GM21723 (cell line): ENCODE data around the gene GOLGA6L7.
"Not testable (repeated sequence)": the region's sequence is repeated elsewhere in the genome, so short reads cannot be mapped to it uniquely, and the experiment has no call there.

Experiments used
- ATAC-seq: cut with Tn5 transposase; IDR thresholded peaks from one replicate; pipeline ENCODE4 v1.9.1; 2021; ENCODE audit warnings: mild to moderate bottlenecking, moderate library complexity; ENCODE audit not compliant: unreplicated experiment

GOLGA6L7 gene

DNA sequence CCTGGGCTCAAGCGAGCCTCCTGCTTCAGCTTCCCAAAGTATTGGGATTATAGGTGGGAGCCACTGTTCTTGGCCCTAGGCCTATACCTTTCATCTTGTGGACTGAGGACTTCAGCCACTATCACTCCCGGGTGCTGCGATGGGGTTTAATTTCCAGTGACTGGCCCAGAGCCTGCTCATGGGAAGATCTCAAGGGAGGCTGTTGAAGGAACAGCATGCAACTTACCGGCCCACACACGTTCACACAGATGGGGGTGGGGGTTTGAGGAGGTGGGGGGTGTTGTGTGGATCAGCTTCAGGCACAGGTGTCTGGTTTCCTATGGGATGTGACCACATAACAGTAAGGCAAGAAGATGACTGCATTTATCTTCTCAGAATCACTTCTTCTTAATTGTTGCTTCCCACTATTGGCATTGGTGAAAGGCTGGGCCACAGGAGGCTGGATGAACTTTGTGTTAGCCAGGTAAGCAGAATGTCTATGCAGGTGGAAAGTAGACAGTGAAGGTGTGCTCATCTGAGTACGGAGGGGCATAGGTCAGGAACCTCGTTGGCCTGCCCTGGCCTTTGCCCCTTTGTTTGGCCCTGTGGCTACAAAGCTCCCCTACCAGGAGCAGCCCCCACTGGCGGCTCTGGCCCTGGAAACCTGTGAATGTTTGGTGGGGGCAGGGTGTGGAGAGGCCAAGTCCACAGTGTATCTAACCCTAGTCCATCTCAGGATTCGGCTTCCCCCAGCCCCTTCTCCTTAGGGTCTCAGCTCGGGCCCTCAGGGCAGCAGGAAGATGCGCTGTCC lies 35.9 kb upstream of the GOLGA6L7 start:
- ATAC-seq, result no peak

DNA sequence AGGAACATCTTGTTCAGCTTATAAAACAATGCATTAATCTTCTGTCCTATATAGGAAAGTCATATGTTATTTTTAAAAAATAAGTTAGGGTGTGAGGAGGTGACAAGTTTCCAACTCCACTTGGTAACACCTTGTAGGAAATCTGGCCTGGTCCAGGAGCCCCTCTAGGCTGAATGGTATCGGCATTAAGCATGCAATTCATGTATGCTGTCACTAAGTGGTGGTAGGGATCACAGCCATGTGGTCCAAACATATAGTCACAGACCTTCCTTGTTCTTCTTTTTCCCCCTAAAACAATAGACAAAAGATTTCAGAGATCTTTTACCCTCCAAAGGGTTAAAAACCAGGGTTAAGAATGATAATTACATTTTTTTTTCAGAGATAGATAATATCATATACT lies 33.2 kb upstream of the GOLGA6L7 start:
- no peak for ATAC-seq

DNA sequence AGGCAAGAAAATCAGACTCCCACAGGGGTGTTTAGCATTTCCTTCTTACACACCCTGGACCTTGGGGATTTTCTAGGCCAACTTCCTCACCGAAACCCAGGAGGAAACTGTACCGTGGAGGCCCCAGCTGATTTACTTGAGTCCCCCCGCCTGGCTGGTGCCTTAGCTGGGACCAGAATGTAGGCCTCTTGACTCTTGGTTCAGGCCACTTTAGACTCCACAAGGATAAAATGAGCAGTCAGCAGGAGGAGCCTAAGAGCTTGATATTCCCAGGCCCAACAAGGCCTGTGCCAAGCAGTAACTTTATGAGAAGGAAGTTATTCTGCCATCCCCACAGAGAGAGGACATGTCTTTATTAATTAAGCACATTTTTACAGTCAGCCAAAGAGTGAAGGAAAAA lies 32.7 kb upstream of the GOLGA6L7 start:
- no peak for ATAC-seq

DNA sequence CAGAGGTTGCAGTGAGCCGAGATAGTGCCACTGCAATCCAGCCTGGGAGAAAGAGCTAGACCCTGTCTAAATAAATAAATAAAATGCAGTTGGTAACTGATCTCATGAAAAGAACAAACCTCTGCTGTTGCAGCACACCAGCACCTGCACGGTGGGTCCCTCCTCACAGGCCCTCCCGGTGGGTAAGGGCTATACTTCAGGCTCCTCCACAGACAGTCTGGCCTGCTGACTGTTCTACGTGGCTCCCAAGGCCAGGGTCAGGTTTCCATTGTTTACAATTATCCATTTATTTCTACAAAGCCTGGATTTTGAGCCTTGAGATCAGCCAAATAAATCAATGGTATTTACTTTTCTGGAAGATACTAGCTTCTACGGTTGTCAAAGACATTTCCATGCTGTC lies 32.2 kb upstream of the GOLGA6L7 start:
- no peak for ATAC-seq

DNA sequence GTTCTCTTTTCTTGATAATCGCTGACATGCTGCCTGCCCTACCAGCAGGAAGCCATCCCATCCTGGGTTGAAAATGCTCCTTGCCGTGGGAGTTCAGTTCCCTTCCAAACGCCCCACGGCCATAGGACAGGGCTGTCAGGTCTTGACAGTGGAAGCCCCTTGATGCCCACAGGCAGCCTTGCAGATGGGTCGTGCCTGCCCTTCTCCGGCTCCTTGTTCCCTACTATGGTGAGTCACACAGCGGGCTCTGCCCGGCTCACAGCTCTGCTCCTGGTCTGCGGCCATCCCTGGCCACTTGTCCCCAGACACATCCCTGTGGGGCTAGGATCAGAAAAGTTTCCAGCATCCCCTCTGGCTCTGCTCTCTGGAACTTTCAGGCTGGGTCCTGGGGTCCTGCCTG lies 31.1 kb upstream of the GOLGA6L7 start:
- ATAC-seq, result no peak

DNA sequence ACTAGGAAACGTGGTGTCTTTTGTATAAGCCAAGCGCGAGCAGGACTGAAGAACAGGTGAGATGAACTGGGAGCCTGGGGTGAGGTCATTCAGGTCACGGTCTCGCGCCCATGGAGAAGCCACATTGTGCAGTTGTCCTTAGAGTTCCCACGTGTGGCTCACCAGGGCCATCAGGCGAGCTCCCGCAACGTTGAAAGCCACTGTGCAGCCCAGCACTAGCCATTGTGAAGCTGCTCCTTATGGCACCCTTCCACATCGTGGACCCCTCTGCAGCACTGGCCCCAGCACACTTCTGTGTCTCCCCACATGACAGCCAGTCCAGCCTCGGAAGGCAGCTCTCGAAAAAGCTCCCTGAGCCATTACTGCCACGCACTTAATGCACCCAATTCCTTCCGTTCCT lies 29.8 kb upstream of the GOLGA6L7 start:
- no peak for ATAC-seq

DNA sequence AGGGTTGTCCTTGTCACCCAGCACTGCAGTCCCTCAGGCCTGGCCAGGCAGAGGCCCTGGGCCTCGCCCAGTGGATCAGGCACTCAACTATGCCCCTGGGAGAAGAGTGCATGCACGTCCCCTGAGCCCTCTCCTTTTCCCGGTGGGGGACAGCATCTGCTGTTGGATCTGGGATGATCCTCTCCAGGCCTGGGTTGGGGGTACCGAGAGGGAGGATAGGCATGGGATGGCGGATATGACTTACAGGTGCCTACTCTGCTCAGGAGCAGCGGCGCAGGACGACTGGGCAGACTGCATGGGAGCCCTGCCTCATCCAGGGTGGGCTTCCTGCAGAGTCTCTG lies 28.4 kb upstream of the GOLGA6L7 start:
- no peak for ATAC-seq

DNA sequence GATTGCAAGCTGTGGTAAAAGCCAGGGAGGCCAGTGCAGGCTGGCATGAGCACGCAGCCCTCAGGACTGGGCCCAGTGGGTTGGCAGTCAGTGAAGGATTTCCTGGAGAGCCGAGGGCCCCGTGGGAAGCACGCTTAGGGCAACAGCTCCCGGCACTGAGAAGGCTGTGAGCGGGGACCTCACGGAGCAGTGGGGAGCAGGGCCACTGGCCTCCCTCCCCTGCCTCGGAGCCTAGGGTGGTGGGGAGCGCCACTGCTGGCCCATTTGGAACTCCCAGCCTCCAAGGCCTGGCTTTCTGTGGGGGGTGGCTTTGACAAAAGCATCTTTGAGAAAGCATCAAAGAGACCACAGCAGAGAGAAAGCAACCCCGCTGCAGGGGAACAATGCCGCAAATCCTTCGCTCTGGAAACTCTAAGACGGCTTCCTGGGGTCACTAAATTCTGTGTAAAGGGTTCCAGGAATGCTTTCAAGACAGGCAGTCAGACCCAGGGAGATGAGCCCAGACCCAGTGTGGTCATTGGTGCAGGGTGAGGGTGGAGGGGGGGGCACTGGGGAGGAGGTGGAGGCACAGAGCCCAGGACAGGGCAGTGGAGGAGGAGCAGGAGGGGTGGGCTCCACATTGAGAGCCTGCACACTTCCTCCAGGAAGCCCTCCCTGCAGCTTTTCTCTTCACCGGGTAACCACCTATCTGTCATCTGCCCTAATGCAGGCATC lies 27.8 kb upstream of the GOLGA6L7 start:
- no peak for ATAC-seq

DNA sequence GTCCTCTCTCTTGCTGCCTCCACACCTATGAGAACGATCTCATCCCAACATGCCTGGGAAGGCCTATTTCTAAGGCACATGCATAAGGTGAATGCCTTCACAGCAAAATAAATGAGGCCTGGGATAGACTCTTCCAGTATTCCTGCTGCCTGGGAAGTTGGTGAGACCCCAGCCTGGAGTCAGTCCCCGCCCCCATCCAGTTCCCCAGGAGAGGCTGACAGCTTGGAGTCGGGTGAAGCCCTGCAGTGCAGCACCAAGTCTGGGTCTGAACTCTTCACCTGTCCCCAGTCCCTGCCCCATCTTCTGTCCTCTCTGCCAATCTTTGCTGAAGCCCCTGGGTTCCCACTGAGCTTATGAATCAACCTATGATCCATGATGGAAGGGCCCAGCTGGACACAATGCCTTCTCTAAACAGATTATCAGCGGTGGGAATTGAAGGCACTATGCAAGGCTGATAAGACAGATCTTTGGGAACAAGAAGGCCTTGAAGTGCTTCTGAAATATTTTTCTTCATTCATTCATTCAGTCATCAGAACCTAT lies 27.1 kb upstream of the GOLGA6L7 start:
- no peak for ATAC-seq

DNA sequence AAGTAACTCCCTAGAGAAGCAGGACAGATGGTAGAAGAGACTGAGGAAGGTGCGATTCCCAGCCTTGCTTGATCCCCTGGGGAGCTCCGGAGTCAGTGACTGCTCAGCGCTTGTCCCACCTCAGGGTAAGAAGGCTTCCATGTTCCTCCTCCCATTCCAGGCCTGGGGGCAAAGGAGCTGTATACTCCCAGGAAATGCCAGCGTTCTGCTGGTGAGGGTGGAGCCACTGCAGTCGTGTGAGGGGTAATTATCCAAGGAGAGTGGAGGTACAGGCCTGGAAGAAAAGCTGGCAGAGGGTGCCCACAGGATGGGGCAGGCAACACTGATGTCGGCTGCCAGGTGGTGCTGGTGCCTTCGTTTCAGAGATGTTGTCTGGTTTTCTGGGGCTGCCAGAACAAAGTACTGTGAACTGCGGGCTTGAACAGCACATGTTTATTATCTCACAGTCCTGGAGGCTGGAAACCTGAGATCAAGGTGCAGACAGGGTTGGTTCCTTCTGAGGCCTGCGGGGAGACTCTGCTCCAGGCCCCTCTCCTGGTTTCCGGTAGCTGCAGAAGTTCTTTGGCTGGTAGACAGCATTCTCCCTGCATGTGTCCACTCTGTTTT lies 25.2 kb upstream of the GOLGA6L7 start:
- ATAC-seq, result no peak

DNA sequence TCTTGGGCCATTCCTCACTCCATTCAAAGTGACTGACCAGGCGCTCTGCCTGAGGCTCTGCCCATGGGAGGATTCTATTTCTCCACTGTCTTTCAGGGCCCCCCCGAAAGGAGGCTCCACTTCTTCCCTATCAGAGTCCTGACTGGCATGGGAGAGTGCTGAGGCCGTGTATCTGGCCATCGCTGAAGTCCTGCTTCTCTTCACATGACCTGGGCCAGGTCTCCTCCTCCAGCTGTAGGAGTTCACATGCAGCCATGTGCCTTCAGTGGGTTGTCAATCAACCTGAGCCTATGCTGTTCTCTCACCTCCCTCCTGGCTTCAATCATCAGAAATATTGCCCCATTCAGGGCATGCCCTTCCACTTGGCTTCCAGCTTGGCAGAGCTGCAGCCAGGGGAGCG lies 24.6 kb upstream of the GOLGA6L7 start:
- ATAC-seq, result no peak

DNA sequence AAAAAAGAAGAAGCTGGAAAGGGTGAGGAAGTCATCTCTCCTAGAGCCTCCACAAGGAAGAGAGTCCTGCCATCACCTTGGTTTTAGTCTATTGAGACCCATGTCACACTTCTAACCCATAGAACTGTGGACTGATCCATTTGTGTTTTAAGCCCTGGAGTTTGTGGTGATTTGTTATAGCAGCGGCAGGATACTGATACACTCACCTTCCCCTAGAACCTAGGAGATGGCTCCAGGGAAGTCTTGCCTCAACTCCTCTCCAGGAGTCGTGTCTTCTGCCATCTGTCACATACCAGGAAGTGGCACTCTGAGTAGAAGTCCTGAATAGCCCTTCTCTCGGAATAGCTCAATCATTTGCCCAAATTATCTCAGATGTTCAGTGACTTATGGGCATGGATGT lies 22.7 kb upstream of the GOLGA6L7 start:
- ATAC-seq, result no peak

DNA sequence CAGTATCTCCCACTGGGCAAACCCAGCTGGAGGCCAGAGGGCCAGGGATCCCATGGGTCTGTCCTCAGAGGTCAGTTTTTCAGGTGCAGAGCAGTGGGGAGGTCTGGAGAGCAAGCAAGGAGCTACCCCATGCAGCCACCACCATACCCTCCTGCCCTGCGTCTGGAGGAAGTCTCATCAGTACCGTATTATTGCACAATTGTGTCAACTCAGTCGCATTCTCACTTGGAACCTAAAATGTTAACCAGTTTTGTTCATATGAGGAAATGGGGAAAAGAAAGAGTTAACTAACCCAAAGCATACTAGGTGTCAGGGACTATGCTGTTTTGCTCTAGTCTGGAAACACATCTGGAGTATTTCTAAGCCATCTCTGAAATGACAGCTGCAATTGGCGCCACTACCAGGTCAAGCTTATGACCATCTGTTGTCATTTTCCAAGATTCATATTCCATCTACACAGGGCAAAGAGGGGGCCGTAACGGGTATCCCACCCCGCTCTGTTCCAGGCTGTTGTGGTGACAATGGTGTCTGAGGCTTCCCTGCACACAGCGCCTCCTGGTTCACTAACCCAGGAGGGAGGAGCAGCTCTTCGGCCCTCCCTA lies 20.4 kb upstream of the GOLGA6L7 start:
- no peak for ATAC-seq

DNA sequence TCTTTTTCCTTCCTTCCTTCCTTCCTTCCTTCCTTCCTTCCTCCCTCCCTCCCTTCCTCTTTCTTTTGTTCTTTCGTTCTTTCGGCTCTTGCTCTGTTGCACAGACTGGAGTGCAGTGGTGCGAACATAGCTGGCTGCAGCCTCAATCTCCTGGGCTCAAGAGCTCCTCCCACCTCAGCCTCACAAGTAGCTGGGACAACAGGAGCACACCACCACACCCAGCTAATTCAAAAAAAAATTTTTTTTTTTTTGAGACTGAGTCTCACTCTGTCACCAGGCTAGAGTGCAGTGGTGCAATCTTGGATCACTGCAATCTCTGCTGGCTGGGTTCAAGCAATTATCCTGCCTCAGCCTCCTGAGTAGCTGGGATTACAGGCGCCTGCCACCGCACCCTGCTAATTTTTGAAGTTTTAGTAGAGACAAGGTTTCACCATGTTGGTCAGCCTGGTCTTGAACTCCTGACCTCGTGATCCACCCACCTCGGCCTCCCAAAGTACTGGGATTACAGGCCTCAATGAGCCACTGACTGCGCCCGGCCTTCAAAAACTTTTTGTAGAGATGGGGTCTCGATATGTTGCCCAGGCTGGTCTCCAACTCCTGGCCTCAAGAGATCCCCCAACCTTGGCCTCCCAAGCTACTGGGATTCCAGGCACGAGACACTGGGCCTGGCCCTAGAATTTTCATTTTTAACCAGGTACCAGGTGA lies 13.3 kb upstream of the GOLGA6L7 start:
- not testable (repeated sequence) for ATAC-seq

DNA sequence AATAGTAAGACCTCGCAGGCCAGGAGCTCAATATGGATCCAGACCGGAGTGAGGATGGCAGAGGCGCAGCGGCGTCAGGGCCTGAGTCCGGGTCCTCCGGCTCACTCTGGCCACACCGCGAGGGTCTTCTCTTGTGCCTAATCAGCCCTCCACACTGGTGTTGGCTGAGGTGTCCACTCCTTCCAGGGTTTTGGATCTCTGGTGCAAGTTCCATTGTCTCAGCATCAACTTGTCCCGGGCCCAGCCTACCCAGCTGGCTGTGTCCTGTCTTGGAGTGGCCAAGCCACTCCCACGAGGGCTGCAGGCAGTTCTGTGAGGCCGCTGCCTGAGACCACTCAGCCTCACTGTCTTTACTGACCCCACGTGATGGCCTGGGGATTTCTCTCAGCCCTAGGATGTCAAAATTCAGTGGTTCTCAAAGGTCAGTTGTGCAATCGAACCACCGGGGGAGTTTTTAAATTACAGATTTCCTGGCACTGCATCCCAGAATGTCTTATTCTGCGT lies 12.6 kb upstream of the GOLGA6L7 start:
- no peak for ATAC-seq

DNA sequence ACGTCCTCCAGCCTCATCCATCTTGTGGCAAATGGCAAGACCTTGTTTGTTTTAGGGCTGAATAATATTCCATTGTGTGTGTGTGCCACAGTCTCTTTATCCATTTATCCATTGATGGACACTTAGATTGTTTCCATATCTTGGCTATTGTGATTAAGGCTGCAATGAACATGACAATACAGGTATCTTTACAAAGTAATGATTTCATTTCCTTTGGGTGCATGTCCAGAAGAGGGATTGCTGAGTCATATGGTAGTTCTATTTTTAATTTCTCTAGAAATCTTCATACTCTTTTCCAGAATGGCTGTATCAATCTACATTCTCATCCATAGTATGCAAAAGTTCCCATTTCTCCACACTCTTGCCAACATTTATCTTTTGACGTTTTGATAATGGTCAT lies 6.1 kb upstream of the GOLGA6L7 start:
- ATAC-seq, result not testable (repeated sequence)

DNA sequence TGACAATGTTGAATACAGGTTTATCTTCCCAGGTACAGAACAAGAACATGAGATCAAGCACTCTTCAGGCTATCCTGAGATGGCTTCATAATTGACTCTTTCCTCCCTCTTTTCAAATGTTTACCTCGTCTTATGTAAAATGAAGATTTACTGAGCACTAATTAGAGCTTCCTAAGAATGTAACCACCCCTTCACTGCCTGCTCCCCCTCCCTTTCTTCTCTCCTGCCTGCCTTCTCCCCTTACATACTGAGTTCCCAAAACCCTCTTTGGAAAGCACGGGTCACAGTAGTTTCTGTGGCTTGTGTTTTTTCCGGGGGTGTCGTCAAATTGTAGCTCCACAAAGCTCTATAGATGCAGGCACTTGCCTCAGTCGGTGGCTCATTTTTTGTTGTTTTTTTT lies 5.2 kb upstream of the GOLGA6L7 start:
- not testable (repeated sequence) for ATAC-seq

DNA sequence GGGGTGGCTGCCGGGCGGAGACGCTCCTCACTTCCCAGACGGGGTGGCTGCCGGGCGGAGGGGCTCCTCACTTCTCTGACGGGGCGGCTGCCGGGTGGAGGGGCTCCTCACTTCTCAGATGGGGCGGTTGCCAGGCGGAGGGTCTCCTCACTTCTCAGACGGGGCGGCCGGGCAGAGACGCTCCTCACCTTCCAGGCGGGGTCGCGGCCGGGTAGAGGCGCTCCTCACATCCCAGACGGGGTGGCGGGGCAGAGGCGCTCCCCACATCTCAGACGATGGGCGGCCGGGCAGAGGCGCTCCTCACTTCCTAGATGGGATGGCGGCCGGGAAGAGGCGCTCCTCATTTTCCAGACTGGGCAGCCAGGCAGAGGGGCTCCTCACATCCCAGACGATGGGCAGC lies 1.3 kb upstream of the GOLGA6L7 start:
- not testable (repeated sequence) for ATAC-seq

DNA sequence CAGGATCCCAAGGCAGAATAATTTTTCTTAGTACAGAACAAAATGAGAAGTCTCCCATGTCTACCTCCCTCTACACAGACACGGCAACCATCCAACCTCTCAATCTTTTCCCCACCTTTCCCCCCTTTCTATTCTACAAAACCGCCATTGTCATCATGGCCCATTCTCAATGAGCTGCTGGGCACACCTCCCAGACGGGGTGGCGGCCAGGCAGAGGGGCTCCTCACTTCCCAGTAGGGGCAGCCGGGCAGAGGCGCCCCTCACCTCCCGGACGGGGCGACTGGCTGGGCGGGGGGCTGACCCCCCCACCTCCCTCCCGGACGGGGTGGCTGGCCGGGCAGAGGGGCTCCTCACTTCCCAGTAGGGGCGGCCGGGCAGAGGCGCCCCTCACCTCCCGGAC lies 827 bp upstream of the GOLGA6L7 start:
- ATAC-seq, result not testable (repeated sequence)

DNA sequence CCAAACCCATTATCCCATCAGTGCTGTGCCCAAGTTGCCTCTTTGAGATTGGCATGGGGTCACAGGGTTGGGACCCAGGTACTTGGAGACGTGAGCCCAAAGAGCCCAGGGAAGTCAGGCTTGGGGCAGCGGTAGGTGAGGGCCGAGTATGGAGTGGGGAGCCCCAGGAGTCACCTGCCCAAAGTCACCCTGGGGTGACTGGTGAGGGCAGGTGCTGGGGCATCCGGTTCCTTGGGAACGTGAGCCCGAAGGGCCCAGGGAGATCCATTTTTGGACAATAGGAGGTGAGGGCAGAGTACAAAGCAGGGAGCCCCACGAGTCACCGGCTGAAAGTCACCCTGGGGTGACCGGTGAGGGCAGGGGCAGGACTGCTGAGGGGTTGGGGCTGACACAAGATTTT lies 485 bp downstream of the GOLGA6L7 start:
- ATAC-seq, result not testable (repeated sequence)

DNA sequence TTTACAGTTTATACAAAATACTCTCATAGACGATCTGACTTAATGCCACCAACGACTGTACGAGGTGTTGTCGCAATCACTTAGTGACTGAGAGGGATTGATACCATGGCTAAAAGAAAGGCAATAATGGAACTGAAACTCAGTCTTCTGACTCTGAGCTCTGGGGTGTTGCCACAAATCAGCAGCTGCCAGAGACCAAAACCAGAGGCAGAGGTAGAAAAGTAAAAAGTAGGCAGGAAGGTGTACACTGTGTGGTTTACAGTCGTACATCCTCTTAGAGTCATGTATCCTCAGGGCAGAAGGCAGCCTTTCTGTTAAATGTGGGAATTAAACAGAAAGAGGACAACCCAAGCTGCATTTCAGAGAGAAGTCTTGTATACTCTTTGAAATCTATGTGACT lies 1.2 kb downstream of the GOLGA6L7 start:
- ATAC-seq, result peak; percentile 98
